Naive thymus-derived CD4-positive, alpha-beta T cell (primary cell): ENCODE measurements around the gene RPP30. TPM values are rescaled to one million over a fixed set of nuclear protein-coding genes. Genes with fewer than 3 reads are reported as not detected.
A peak's percentile ranks its signal among the peaks of the same experiment; 100 is the strongest.
"Not testable (repeated sequence)": the region's sequence is repeated elsewhere in the genome, so short reads cannot be mapped to it uniquely, and the experiment has no call there.

Experiments
- ATAC-seq: fragments of 150-1000 bp; cut with Tn5 transposase; 2 replicates; pipeline ENCODE4 v1.10.0; 2021; ENCODE audit warnings: mild to moderate bottlenecking, moderate library complexity
- CTCF ChIA-PET: fragments of 350-600 bp; sonication (Branson Sonifier 250); formaldehyde crosslinking; loops from one replicate; lab custom pipeline; 2021; ENCODE audit warnings: antibody characterized with exemption; lab: Charles Lee
- POLR2A ChIA-PET: fragments of 350-600 bp; sonication (Branson Sonifier 250); formaldehyde crosslinking; loops from one replicate; lab custom pipeline; 2021; ENCODE audit warnings: antibody characterized with exemption, inconsistent platforms; lab: Charles Lee
- DNase-seq, 9 donors: peaks; one replicate each; pipeline versions ENCODE4 v3.0.0 to v3.0.0-alpha.2; 2020 to 2022; ENCODE audit warnings: mixed read lengths in 1 of 9
- H3K27ac ChIP-seq: one replicate; pipeline ENCODE4 v1.7.0; 2013; ENCODE audit warnings: mild to moderate bottlenecking, low read depth, low read length, moderate library complexity
- H3K27me3 ChIP-seq, 2 donors: one replicate each; pipeline ENCODE4 v1.7.0; 2013; ENCODE audit warnings: low read length in 2 of 2, mild to moderate bottlenecking in 2 of 2, moderate library complexity in 2 of 2; ENCODE audit not compliant: control insufficient read depth in 2 of 2, insufficient read depth in 2 of 2
- H3K36me3 ChIP-seq, 3 experiments: 1 replicate in 2 of 3; 2 replicates in 1 of 3; pipeline ENCODE4 v1.7.0; 2013; ENCODE audit warnings: low read length in 3 of 3, mild to moderate bottlenecking in 3 of 3, moderate library complexity in 1 of 3; ENCODE audit not compliant: insufficient read depth in 3 of 3, control insufficient read depth in 2 of 3
- H3K4me1 ChIP-seq, 2 donors: one replicate each; pipeline ENCODE4 v1.7.0; 2013; ENCODE audit warnings: low read length in 2 of 2, mild to moderate bottlenecking in 2 of 2, moderate library complexity in 1 of 2; ENCODE audit not compliant: control insufficient read depth in 2 of 2, insufficient read depth in 2 of 2
- H3K4me3 ChIP-seq: 2 replicates; pipeline ENCODE4 v1.7.0; 2013; ENCODE audit warnings: mild to moderate bottlenecking, low read length
- H3K9me3 ChIP-seq, 3 experiments: 1 replicate in 2 of 3; 2 replicates in 1 of 3; pipeline ENCODE4 v1.7.0; 2013; ENCODE audit warnings: low read length in 3 of 3; ENCODE audit not compliant: control insufficient read depth in 2 of 3
- H3K27ac Mint-ChIP-seq, 9 donors: one replicate each; pipeline ENCODE4 v1.8.0; 2020 to 2022; ENCODE audit warnings: mixed read lengths in 9 of 9, mild to moderate bottlenecking in 8 of 9, moderate library complexity in 5 of 9, inconsistent platforms in 2 of 9
- H3K27me3 Mint-ChIP-seq, 5 donors: one replicate each; pipeline ENCODE4 v1.8.0; 2021 to 2022; ENCODE audit warnings: mixed read lengths in 5 of 5, mild to moderate bottlenecking in 1 of 5
- H3K36me3 Mint-ChIP-seq, 5 donors: one replicate each; pipeline ENCODE4 v1.8.0; 2020 to 2022; ENCODE audit warnings: mixed read lengths in 5 of 5, mild to moderate bottlenecking in 3 of 5, inconsistent platforms in 1 of 5
- H3K4me1 Mint-ChIP-seq, 7 donors: one replicate each; pipeline ENCODE4 v1.8.0; 2020 to 2022; ENCODE audit warnings: mixed read lengths in 7 of 7, mild to moderate bottlenecking in 3 of 7, inconsistent platforms in 1 of 7
- H3K4me3 Mint-ChIP-seq, 10 donors: one replicate each; pipeline ENCODE4 v1.8.0; 2020 to 2022; ENCODE audit warnings: mild to moderate bottlenecking in 10 of 10, mixed read lengths in 10 of 10, moderate library complexity in 6 of 10, inconsistent platforms in 2 of 10
- H3K9me3 Mint-ChIP-seq, 11 donors: one replicate each; pipeline ENCODE4 v1.8.0; 2020 to 2022; ENCODE audit warnings: mixed read lengths in 11 of 11, mild to moderate bottlenecking in 4 of 11, inconsistent platforms in 1 of 11, moderate library complexity in 1 of 11
- intact Hi-C, 2 donors: fragments of 100-400 bp; cut with micrococcal nuclease; formaldehyde crosslinking; loops; one replicate each; pipeline ENCODE4 v1.15.1; 2023
- polyA plus RNA-seq, 2 donors: library from polyadenylated mRNA; unstranded; fragments of 300-500 nt; fragmentation: Illumina TruSeq; gene quantifications; one replicate each; pipeline ENCODE4 v1.2.3, GENCODE V29; 2021
- total RNA-seq, 6 experiments: library from RNA in 5 of 6; stranded (reverse) in 5 of 6; gene quantifications; 1 replicate in 5 of 6; 2 replicates in 1 of 6; pipeline ENCODE4 v1.2.3 and lab custom pipeline; 2021 to 2026

The RPP30 gene
- total and polyA plus RNA-seq, 7 experiments from 2014 or later, result 24.1 to 50.0 (median 38.1) TPM

GRCh38 chr10:90889636-90890035 is 17.9 kb downstream of the RPP30 start:
- DNase-seq (no peak), ATAC-seq (no peak)
- H3K27me3 ChIP-seq, result no peaks in the 10 kb centered on the region
- no peaks in the 10 kb centered on the region for H3K4me1 ChIP-seq
- CTCF ChIA-PET, result no interaction called here
- H3K36me3 ChIP-seq, result peaks cover 7 to 75% (median 27%) of the 10 kb centered on the region in 3 experiments
- no peak overlapping the region for H3K27ac ChIP-seq
- H3K4me3 ChIP-seq, result no peak overlapping the region
- H3K27ac Mint-ChIP-seq, result no peak overlapping the region
- no peaks in the 10 kb centered on the region for H3K9me3 Mint-ChIP-seq
- H3K36me3 Mint-ChIP-seq, result peaks cover 25 to 70% (median 38%) of the 10 kb centered on the region in 5 donors
- POLR2A ChIA-PET, result no interaction called here
- H3K9me3 ChIP-seq, result no peaks in the 10 kb centered on the region
- no peak overlapping the region for H3K4me3 Mint-ChIP-seq
- intact Hi-C loops, result loop anchor here in 1 of 2 donors (10.0 kb wide), 1 partner anchor 745 kb away; the partner anchor contains the start of gene PPP1R3C
- peaks cover 0 to 38% (median 20%) of the 10 kb centered on the region in 7 donors for H3K4me1 Mint-ChIP-seq
- no peaks in the 10 kb centered on the region for H3K27me3 Mint-ChIP-seq

GRCh38 chr10:90890347-90890746 is 18.6 kb downstream of the RPP30 start:
- no peaks in the 10 kb centered on the region for H3K9me3 ChIP-seq
- Mint-ChIP-seq H3K27me3 (no peaks in the 10 kb centered on the region), H3K9me3 (no peaks in the 10 kb centered on the region), H3K36me3 (peaks cover 25 to 67% (median 37%) of the 10 kb centered on the region in 5 donors), H3K4me3 (no peak overlapping the region), H3K27ac (peak overlapping the region in 1 of 9 donors; percentile 51), H3K4me1 (peaks cover 0 to 40% (median 22%) of the 10 kb centered on the region in 7 donors)
- H3K4me1 ChIP-seq, result no peaks in the 10 kb centered on the region
- DNase-seq (no peak), ATAC-seq (no peak)
- no peak overlapping the region for H3K4me3 ChIP-seq
- H3K27ac ChIP-seq, result no peak overlapping the region
- no peaks in the 10 kb centered on the region for H3K27me3 ChIP-seq
- ChIA-PET POLR2A (no interaction called here), CTCF (no interaction called here)
- H3K36me3 ChIP-seq, result peaks cover 3 to 77% (median 31%) of the 10 kb centered on the region in 3 experiments
- intact Hi-C loops, result no loop called here

GRCh38 chr10:90893190-90893589 is 21.4 kb downstream of the RPP30 start:
- peaks cover 14 to 58% (median 33%) of the 10 kb centered on the region in 7 donors for H3K4me1 Mint-ChIP-seq
- H3K4me3 Mint-ChIP-seq, result no peak overlapping the region
- Histone ChIP-seq H3K27me3 (no peaks in the 10 kb centered on the region), H3K36me3 (peaks cover 4 to 57% (median 20%) of the 10 kb centered on the region in 3 experiments), H3K4me1 (peaks cover 0 to 12% of the 10 kb centered on the region in 2 donors), H3K27ac (no peak overlapping the region), H3K9me3 (no peaks in the 10 kb centered on the region), H3K4me3 (no peak overlapping the region)
- no peaks in the 10 kb centered on the region for H3K27me3 Mint-ChIP-seq
- ChIA-PET POLR2A (interaction anchor here (1.0 kb wide), 1 partner anchor 13 kb away, joined by 3 read pairs; no protein-coding TSS in a partner anchor), CTCF (no interaction called here)
- no peak for DNase-seq
- H3K27ac Mint-ChIP-seq, result peak overlapping the region in 1 of 9 donors; percentile 64
- no peaks in the 10 kb centered on the region for H3K9me3 Mint-ChIP-seq
- H3K36me3 Mint-ChIP-seq, result peaks cover 17 to 59% (median 32%) of the 10 kb centered on the region in 5 donors
- intact Hi-C loops, result no loop called here
- no peak for ATAC-seq

- ATAC-seq, result not testable (repeated sequence)
- peaks cover 11 to 48% (median 24%) of the 10 kb centered on the region in 7 donors for H3K4me1 Mint-ChIP-seq
Measured at GRCh38 chr10:90896916-90897315, 25.1 kb downstream of the RPP30 start.

GRCh38 chr10:90905925-90906324 is 34.2 kb downstream of the RPP30 start:
- Mint-ChIP-seq H3K9me3 (peaks cover 0 to 20% (median 0%) of the 10 kb centered on the region in 11 donors), H3K4me3 (no peak overlapping the region), H3K27me3 (no peaks in the 10 kb centered on the region), H3K27ac (peak overlapping the region in 3 of 9 donors; percentile 5 to 34 (median 14)), H3K36me3 (peaks cover 5 to 60% (median 35%) of the 10 kb centered on the region in 5 donors), H3K4me1 (peaks cover 0 to 11% (median 0%) of the 10 kb centered on the region in 7 donors)
- Histone ChIP-seq H3K27ac (no peak overlapping the region), H3K9me3 (no peaks in the 10 kb centered on the region), H3K36me3 (peaks cover 4 to 20% (median 6%) of the 10 kb centered on the region in 3 experiments), H3K4me3 (no peak overlapping the region), H3K27me3 (no peaks in the 10 kb centered on the region), H3K4me1 (no peaks in the 10 kb centered on the region)
- intact Hi-C loops, result no loop called here
- DNase-seq (no peak), ATAC-seq (no peak)
- ChIA-PET CTCF (no interaction called here), POLR2A (interaction anchor here (0.9 kb wide), 1 partner anchor 13 kb away, joined by 3 read pairs; no protein-coding TSS in a partner anchor)

More at GRCh38 chr10:90896916-90897315, 25.1 kb downstream of the RPP30 start:
- POLR2A ChIA-PET, DNase-seq, H3K27me3 ChIP-seq, H3K27me3 Mint-ChIP-seq, H3K9me3 ChIP-seq, H3K9me3 Mint-ChIP-seq, CTCF ChIA-PET, H3K4me3 ChIP-seq, intact Hi-C loops: not testable (repeated sequence)
- H3K27ac Mint-ChIP-seq, result peak overlapping the region in 8 of 9 donors; percentile 58 to 83 (median 76)
- H3K4me1 ChIP-seq, result peaks cover 0 to 12% of the 10 kb centered on the region in 2 donors
- H3K36me3 ChIP-seq, result peaks cover 8 to 45% (median 11%) of the 10 kb centered on the region in 3 experiments
- H3K4me3 Mint-ChIP-seq, result peak overlapping the region in 4 of 10 donors; percentile 11 to 63 (median 56)
- peaks cover 7 to 55% (median 26%) of the 10 kb centered on the region in 5 donors for H3K36me3 Mint-ChIP-seq
- peak overlapping the region; percentile 12 for H3K27ac ChIP-seq

GRCh38 chr10:90906596-90906995 is 34.8 kb downstream of the RPP30 start:
- no peak for ATAC-seq
- intact Hi-C loops, result no loop called here

More at GRCh38 chr10:90906596-90906995, 34.8 kb downstream of the RPP30 start:
- no peak overlapping the region for H3K27ac Mint-ChIP-seq
- no peak overlapping the region for H3K4me3 Mint-ChIP-seq
- no peaks in the 10 kb centered on the region for H3K9me3 ChIP-seq
- peaks cover 0 to under 1% of the 10 kb centered on the region in 2 donors for H3K4me1 ChIP-seq
- peaks cover 5 to 53% (median 35%) of the 10 kb centered on the region in 5 donors for H3K36me3 Mint-ChIP-seq
- no peak for DNase-seq
- no peak overlapping the region for H3K27ac ChIP-seq
- no peak overlapping the region for H3K4me3 ChIP-seq
- H3K27me3 Mint-ChIP-seq, result no peaks in the 10 kb centered on the region
- peaks cover 0 to 20% (median 0%) of the 10 kb centered on the region in 11 donors for H3K9me3 Mint-ChIP-seq
- ChIA-PET CTCF (no interaction called here), POLR2A (interaction anchor here (0.9 kb wide), 1 partner anchor 13 kb away, joined by 3 read pairs; no protein-coding TSS in a partner anchor)
- H3K36me3 ChIP-seq, result peaks cover under 1 to 15% (median 6%) of the 10 kb centered on the region in 3 experiments
- H3K27me3 ChIP-seq, result no peaks in the 10 kb centered on the region
- peaks cover 0 to 16% (median under 1%) of the 10 kb centered on the region in 7 donors for H3K4me1 Mint-ChIP-seq
